WI38 (cell line): ENCODE results near the gene WT1.

Experiments used
- H3K4me3 ChIP-seq: 2 replicates; pipeline ENCODE4 v1.5.1; 2011; ENCODE audit warnings: low read depth, mild to moderate bottlenecking, control low read depth, low read length
- CTCF ChIP-seq: IDR thresholded peaks from 2 replicates; pipeline ENCODE4 v1.5.1; 2012; ENCODE audit warnings: low read depth, mild to moderate bottlenecking, control low read depth, low read length

Gene WT1

GRCh38 chr11:32428665-32429303 lies 6.6 kb downstream of the WT1 start:
- H3K4me3 ChIP-seq, result no peak overlapping the region
- TF ChIP-seq CTCF, result no peak

- H3K4me3 ChIP-seq, result no peak overlapping the region
- no peak for TF ChIP-seq CTCF
Measured at GRCh38 chr11:32427935-32428664, 7.2 kb downstream of the WT1 start.

- H3K4me3 ChIP-seq, result no peak overlapping the region
- no peak for TF ChIP-seq CTCF
Measured at GRCh38 chr11:32427616-32427934, 7.8 kb downstream of the WT1 start.

- H3K4me3 ChIP-seq, result no peak overlapping the region
- no peak for TF ChIP-seq CTCF
Measured at GRCh38 chr11:32426819-32427615, 8.3 kb downstream of the WT1 start.

GRCh38 chr11:32426192-32426591 lies 9.1 kb downstream of the WT1 start:
- no peak overlapping the region for H3K4me3 ChIP-seq
- TF ChIP-seq CTCF, result no peak

- TF ChIP-seq CTCF, result no peak
Measured at GRCh38 chr11:32425761-32426160, 9.6 kb downstream of the WT1 start.

GRCh38 chr11:32422545-32422944 lies 12.8 kb downstream of the WT1 start:
- H3K4me3 ChIP-seq, result no peak overlapping the region
- TF ChIP-seq CTCF, result no peak

More at GRCh38 chr11:32425761-32426160, 9.6 kb downstream of the WT1 start:
- H3K4me3 ChIP-seq, result no peak overlapping the region
